HG03045 (cell line): ENCODE results near the gene MEDAG.

Experiments
- ATAC-seq: cut with Tn5 transposase; IDR thresholded peaks from one replicate; pipeline ENCODE4 v1.9.1; 2021; ENCODE audit warnings: mild to moderate bottlenecking, moderate library complexity; ENCODE audit not compliant: unreplicated experiment

Gene MEDAG

DNA sequence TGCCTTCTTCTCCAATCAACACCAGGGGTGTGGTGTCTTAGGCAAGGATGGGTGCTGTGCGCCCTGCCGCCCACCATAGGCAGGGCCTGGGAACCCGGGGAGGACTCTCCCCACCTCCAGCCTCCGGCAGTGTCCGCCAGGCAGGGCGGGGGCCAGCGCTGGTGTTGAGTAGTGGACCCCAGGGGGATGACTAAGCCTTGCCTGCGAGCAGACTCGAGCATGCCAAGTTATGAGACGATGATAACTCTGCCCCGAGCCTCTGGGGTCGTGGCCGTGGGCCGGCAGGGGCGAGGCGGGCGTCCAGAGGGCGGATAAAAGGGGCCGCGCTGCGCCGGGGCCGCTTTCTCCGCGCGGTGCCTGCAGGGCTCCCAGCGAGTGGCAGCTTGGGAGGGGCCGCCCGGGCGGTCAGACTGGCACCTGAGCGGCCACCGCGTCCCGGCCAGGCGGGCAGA lies at the start of gene MEDAG:
TSS of gene MEDAG (plus strand) at position 340 of the 452 bp plus-strand sequence. CDS start 245 bp downstream, outside the sequence.
- ATAC-seq, result no peak

DNA sequence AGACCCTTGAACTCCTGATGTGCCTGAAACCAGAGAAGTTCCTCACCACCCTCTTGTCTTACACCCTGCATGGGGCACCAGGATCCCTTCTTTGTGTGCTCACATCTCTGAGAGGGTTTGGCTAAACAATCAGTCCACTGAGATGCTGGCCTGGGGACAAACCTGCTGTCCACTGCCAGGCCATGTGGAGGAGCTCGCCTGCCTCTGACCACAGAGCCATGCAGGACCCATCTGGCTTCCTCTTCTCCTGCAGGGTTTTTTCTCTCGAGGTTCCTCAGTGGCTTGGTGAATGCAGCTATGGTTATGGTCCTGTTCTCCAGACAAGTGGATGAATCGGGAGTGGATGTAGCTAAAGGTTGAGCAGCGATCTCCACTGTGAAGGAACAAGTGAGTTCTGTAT lies 49.1 kb upstream of the MEDAG start:
- no peak for ATAC-seq

DNA sequence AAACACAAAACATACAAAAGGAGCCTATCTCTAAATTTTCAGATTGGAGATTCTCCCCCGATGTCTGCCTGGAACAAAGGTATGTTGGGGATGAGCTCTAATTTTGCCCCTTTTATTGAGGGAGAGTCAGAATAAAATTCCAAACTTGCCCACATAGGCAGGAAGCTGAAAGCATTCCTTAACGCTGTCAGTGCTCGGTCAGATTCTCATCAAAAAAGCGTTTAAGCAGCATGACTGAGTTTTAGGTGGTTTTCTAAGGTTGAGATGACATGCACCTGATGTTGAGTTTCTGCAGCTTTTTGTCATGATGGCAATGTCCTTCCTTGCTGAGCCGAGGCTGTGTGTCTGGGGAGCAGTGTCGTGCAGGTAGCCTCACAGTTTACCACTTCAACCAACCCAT lies 48.4 kb upstream of the MEDAG start:
- no peak for ATAC-seq

DNA sequence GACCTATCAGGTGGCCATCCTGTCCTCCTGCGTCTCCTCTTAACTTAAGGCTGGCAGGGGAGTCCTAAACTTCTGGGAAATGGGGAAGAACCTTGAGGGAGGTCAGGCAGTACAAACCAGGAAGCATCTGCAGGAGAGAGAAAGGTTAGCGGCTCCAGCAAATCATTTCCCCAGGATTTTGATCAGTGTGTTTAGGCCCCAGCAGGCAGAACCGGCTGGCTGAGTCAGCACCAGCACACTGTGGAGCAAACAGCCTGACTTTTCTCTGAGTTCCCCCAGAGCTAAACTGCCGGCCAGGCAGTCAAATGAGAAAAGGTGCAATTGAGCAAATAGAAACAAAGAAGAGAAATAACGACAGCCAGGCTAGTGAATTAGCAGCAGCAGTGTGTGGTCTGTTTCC lies 46.7 kb upstream of the MEDAG start:
- ATAC-seq, result no peak

DNA sequence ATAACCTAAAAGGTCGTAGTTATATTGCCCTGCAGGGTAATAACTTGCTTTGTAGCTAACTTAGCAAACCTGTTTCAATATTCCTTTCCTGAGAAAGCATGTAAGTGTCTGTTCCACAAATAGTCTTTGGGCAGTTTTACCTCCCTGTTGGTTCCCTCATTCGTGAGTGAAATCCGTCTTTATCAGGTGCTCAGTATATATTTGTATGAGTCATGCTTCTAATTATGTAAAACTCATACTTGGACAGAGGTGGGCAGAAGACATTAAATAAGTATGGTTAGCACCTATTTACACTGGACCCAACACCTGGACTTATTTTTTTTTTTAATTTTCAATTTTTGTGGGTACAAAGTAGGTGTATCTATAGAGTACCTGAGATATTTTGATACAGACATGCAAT lies 44.9 kb upstream of the MEDAG start:
- no peak for ATAC-seq

DNA sequence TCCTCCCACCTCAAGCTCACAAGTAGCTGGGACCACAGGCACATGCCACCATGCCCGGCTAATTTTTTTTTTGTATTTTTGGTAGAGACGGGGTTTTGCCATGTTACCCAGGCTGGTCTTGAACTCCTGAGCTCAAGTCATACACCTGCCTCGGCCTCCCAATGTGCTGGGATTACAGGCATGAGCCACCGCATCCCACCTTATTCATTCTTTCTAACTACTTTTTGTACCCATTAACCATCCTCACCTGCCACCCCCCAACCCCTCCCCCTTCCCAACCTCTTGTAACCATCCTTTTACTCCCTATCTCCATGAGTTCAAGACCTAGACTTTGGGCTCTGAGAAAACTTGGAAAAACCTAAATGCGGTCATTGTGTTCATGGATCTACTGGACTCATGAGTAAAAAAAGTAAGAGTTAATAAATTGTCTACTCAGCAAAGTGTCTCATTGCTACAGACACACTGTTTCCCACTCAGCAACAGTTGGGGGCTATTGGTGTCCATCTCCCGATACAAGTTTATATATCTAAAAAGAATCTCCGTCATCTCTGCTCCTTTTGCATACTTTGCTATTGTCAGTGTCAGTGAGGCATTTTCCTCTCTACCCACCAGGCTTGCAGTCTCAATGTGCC lies 44.1 kb upstream of the MEDAG start:
- ATAC-seq, result no peak

DNA sequence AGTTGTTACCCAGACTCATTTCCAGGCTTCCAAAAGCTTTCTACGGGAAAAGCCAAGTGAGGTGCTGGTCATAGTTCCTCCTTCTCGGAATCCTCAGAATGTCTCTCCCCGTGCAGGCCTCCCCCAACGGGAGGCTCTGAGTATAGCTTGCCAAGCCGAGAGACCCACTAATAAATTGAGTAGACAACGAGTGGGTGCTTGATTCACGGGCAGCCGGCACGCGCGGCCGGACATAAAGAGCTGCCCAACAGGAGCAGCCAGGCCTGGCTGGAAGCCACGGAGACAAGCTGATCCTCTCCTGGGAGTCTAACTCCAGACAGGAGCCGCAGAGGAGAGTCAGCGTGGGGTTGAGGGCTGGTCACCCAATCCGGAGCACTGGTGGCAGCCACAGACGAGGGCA lies 43.4 kb upstream of the MEDAG start:
- ATAC-seq, result no peak

DNA sequence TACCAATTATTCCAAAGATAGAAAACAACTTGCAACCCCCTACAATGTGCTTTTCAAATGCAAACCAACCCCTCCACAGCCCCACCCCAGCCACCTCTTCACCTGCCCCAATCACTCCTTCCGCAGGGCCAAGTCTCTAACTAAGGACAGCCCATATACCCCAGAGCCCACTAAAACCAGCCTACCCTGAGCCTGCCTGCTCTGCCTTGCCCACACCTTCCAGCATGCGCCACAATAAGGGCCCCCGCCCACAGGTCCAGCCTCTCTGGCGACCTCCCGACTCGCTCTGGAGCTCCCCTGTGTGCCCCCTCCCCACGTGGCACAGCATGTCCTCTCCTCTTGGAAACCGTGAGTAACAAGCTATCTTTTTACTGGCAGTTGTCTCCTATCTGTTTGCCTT lies 42.8 kb upstream of the MEDAG start:
- no peak for ATAC-seq

DNA sequence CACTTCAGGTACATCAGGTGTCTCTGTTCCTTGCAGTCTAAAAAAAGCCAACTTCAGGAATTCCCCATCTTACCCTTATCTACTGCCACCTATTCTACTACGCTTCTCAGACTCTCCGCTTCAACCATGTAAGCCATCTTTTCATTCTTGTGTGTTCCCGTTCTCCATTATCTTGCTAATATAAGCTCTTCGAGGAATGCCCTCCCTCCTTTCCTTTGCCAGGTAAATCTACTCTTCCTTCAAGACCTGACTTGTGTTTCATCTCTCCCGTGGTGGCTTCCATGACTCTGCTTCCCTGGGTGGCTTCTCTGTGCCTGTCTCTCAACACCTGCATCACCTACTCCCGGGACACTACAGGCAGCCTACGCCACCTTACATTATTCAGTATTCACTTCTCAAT lies 42.3 kb upstream of the MEDAG start:
- ATAC-seq, result no peak

DNA sequence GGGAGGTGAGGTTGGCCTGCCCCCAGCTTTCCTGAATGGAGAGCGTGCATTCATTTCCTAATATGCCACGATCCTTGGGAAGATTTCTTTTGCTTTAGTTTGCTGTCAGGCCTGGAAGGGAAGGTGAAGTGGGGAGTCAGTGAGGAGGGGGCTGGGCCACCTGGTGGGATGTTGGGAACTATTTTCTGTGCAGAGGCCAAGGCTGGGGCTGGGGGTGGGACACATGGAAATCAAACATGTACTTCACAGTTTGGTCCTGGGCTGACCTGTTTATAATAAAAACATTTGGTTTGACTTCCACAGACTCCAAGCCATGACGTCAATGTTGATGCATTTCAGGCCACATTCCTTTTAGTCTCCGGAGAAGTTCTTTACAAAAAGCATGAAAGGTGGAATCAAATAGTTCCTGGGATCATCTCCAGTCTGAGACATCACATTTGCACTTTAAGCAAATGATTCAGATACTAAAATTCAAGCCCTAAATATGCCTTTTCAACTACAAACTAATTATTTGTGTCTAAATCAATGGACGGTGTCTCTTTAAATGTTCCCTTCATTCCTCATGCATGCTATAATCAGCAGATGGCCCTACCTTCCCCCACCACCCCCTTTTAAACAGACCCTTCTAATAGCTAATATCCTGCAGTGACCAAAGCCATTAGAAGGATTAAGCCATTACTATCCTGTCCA lies 41.5 kb upstream of the MEDAG start:
- no peak for ATAC-seq

DNA sequence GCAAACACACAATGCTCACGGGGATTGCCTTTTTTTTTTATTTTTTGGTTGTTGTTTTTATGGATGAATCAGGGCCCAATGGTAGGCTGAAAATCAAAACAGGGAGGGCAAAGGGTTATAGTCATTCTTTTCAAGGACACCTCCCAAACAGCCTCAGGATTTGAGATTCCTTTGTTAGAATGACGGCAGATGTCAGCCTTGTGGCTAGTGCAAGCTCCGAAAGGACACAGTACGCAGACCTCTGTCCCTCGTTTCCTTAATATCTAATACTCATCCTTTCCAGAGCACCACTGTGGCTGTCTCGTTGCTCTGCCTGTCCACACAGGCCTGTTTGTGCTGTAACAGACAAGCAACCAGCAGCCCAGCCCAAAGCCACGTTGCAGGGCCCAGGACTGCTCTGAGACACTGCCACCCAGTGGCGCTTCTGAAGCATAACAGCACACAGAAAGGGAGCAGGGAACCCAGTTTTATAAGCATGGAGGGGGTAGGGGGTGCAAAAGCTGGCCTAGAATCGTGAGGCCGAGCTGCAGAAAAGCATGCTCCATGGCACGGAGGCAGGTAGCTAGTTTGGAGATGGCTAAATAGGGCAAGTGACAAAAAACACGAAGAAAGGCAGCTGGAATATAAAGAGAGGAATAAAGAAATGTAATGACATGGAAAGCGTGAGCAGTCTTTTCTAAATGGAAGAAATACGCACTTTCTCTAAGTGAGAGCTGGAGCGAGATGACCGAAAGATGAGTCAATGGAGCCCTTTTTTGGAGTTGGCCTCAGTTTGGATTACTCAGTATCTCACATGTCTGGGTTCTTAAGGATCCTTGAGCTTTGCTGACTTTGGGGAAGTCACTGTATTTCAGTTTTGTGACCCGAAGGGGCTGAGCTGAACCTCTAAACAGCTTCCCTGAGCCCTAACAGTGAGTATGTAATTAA lies 40.7 kb upstream of the MEDAG start:
- no peak for ATAC-seq

DNA sequence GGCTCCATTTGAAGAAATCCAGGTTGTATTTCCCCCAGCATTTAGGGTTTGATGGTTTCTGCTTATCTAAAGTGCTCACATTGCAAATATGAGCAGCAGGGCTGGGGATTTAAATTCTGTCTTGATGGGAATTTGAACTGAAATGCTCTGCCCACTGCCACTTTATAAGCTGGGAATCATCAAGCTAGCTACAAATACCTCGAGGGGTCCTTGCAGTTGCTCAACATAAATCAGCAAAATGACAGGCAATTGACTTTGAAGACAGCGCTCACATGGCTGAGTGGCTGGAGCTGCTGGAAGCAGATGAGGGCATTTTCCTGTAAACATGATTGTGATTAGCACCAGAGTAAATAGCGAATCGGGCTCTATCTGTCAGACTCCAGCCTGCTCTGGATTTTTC lies 39.4 kb upstream of the MEDAG start:
- no peak for ATAC-seq

DNA sequence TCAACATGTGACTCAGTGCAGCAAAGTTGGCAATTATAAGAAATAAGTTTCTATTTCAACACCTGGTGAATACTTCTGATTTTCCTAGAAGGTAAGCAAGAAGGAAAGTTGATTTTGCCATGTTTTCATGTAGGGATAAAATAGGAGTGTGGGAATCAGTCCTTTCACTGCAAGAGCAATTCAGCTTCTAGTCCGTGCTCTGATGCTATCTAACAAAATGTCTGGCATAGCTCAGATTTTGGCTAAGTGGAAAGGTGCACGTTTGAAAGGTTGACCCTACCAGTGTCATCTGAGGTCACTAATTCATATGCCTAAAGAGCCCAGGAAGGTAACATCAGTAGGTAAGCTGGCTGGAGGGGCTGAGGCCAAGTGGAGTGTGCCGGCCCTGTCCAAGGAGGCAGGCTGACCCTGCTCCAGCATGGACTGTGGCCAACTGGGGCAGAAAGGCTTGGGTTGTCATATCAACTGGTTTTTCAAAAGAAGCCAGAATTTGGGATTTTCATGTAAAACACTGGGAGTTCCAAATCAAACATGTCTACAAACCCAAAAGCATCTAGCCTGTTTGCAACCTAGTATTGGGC lies 38.9 kb upstream of the MEDAG start:
- no peak for ATAC-seq

DNA sequence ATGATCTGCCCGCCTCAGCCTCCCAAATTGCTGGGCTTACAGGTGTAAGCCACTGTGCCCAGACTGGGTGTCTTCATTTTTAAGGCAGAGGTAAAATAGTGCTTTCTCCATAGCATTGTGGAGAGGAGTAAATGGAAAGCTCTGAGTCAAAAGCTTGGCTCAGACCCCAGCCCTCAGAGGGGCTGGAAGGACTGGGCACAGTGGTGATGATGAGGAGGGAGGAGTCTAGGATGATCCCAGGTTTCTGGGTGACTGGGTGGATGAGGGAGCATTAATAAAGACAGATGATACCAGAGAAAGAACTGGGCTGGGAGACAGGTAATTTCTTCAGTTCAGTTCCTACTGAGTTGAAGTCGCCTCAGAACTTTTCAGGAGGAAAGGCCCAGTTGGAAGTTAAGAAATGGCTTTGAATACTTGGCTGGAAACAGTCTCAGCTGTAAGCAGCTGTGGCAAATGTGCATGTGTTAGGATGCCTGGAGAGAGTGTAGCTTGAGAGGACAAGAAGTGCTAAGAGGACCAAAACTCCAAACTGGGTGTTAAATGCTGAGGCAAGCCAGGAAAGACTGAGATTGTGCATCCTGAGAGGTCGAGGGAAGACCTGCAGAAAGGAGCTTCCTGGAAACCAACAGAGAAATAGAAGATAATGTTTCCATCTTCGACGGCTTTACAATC lies 37.1 kb upstream of the MEDAG start:
- no peak for ATAC-seq

DNA sequence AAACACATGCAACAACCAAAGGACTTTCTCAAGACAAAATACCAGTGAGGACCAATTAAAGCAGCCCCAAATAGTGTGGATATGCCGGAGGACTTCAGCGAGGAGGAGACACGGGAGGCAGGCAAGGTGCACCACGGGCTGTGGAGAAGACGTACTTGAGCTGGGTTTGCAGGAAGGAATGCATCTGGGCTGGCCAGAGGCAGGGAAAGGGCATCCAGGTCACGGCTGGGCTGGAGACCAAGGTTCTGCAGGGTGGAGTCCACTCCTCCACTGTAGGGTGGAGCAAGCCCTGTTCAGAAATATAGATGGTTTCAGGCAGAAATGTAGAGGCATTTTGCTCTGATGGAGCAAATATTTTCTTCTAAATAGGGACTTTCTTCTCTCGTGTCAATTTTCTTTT lies 36.6 kb upstream of the MEDAG start:
- ATAC-seq, result no peak

DNA sequence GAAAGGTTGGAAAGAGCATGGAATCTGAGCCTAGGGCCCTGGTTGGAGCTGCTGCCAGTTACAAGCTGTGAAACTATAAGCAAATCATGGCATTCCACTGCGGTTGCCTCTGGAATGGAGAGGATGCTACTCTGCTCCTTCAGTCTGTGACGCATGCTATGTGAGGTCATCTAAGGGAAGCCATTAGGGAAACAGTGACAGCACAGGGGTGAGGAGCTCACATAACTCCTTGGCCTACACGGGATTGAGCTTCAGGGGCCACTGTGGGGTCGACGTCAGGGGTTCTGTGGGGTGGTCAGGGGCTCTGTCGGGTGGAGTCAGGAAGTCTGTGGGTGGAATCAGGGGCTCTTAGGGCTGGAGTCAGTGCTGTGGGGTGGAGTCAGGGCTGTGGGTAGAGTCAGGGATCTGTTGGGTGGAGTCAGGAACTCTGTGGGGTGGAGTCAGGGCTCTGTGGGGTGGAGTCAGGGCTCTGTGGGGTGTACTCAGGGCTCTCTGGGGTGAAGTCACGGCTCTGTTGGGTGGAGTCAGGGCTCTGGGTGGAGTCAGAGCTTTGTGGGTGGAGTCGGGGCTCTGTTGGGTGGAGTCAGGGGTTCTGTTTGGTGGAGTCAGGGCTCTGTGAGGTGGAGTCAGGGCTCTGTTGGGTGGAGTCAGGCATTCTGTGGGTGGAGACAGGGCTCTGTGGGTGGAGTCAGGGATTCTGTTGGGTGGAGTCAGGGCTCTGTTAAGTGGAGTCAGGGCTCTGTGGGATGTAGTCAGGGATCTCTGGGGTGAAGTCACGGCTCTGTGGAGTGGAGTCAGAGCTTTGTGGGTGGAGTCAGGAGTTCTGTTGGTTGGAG lies 35.8 kb upstream of the MEDAG start:
- no peak for ATAC-seq

DNA sequence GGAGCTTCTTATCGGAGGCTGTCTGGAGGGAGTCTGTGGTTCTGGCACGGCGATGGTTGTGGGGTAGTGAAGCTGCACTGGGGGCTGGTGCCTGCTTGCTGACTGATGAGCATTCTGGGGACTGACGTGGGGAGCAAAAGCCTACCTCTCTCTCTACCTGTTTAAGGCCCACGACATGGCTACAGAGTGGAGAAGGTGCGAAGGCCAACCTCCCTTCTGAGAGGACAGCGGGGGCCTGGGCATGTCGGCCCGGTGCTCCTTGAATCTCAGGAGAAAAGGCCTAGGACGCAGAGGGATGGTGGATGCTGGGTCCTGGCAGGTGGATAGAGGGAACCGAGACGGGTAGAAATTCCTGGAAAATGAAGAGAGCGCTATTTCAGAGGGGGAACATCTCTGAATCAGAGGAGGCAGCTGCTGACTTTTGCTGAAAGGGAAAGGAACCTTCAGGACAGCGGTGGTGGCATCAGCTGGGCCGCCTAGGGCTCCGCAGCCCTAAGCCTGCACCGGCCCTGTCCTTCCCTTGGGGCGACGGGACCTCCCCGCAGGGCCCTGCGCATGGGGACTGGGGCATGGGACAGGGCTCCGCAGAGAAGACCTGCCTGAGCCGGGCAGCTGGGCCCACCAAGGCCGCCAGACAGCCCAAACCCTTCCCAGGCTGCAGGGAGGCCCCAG lies 35.0 kb upstream of the MEDAG start:
- ATAC-seq, result no peak

DNA sequence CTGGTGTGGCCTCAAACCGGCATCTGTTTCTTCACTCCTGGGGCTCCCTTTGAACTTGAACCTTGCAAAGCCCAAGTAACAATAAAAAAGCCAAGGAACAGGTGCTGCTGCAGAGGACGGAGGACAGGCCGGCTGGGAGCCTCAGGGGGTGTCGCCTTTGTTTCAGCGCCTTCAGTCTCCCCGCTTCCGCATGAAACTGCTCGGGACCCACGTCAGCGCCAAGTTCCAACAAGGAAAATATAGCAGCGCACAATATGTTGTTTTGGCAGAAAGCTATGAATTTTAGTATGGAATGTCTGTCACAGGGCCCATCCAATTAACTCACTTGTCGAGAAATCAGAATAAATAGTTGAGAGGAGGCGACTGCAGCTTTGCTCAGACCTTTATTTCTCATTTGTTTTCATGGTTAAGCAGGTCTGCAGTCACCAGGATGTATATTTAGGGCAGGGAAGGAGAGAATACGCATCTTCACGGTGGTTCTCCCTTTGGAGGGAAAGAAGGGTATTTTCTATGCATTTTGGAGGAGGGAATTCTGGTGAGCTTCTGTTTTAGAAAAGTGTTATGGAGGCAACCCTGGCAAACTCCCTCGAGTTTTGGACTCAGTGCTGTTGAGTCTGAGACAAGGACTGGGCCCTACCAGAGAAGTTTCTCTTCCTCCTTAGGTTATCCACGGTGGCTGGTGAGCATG lies 34.3 kb upstream of the MEDAG start:
- no peak for ATAC-seq

DNA sequence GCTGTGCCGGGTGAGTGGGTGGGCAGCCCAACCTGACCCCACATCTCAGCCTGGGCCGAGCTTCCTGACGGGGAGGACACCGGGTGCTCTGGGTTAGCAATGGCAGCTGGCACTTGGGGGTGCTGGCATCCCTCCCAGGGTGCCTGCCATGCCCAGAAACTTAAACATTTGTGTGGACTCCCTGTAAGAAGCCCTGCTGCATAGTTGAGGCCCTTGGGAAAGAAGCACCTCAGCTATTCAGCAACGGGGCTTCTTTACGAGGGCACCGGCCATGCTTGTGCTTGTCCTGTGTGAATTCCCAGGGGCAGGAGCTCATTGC lies 33.8 kb upstream of the MEDAG start:
- ATAC-seq, result no peak
